Stimulated activated CD8-positive, alpha-beta memory T cell treated with anti-CD3 and anti-CD28 coated beads, Interleukin-7, amount 100 ng/mL, for 4 hours (primary cell): ENCODE data around the gene TMEM63B.
"Not testable (repeated sequence)": the region's sequence is repeated elsewhere in the genome, so short reads cannot be mapped to it uniquely, and the experiment has no call there.

Experiments used
- DNase-seq, 2 donors: peaks; one replicate each; pipeline ENCODE4 v3.0.0-alpha.2; 2020; ENCODE audit warnings: low read depth in 2 of 2

TMEM63B gene

DNA sequence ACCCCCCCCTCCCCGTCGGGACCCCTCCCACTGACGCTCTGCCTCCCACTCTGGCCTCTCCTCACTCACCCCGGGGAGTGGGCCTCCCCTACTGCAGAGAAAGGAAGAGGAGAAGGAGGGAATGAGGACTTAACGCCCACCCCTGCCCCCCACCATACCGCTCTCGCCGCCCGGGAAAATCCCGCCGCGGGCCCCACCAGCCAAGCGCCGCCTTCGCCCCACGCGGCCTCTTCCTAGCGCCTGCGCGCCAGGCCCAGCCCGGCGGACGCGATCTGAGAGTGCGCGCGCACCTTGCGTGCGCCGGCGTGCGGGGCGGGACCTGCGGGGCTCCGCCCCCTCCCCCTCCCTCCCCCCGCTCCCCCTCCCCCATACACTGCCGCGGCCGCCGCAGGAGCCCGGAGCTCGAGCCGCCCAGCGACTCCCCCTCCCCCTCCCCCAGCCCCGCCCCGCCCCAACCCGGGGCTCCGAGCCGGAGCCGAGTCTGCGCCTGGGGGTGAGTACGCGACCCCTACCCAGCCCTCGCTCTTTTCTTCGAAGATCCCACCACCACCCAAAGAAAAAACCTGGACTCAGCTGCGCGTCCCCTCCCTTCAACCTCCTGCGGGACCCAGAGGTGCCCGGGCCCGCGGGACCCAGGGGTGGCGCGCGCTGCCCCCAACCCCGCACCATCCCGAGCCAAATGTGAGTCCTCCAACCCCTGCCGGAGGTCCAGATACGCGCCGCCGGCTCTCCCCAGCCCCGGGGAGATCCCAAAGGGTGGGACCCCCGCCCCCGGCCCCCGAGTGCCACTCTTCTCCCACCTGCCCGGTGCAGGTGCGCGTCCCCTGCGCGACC lies at the start of gene TMEM63B, which contains the start of gene MRPL14:
Gene TMEM63B (plus strand): TSS at position 369 of the 834 bp plus-strand sequence. CDS start 7,031 bp downstream, outside the sequence.
Gene MRPL14 (minus strand): TSS at position 267 of the 834 bp plus-strand sequence. CDS start 10,841 bp downstream, outside the sequence.
- peak; percentile 74 to 89 for DNase-seq

DNA sequence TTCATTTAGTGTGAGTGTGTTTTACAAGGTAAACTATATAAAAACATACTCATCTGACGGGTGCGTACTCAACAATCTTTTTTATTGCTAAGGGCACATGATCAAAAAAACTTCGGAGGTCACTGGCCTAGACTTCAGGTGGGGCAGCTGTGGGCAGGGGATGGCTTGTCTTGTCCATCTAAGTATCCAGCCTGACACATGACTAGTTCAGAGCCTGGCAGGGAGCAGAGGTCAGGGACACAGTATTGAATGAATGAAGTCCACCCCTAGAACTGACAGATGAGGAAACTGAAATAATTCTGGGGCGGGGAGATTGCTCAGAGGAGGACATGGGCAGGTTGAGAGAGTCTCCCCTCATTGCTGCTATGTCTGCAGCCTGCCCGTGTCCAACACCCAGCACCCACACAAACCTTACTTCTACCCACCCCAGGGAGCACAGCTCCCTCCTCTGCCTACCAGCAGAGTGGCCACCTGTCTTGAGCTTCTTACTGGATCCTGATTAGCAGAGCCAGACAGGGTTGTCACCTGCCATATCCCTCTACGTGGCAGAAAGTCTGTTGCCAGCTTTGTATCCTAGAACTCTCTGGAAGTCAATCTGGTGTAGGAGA lies 49.0 kb upstream of the TMEM63B start:
- DNase-seq, result no peak

- DNase-seq, result peak; percentile 31 to 50
Measured at GRCh38 chr6:44078827-44079671, 48.3 kb upstream of the TMEM63B start.

DNA sequence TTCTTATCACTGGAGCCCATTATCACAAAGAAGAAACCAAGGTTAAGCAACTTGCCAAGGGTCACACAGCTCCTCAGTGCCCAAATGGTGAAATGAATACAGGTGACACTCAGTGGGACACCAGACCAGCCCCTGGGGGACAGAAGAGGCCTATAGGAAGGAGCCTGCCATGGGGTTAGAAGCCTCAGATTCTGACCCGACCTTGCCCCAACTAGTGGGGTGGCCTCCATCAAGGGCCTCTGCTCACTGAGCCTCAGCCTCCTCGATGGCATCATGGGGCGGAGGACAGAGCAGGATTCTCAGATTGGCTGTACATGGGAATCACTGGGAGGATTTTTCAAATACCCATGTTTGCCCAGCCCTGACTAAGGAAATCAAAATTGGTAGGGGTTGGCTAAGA lies 47.7 kb upstream of the TMEM63B start:
- DNase-seq, result no peak

GRCh38 chr6:44080561-44081521 lies 46.5 kb upstream of the TMEM63B start:
- no peak for DNase-seq

DNA sequence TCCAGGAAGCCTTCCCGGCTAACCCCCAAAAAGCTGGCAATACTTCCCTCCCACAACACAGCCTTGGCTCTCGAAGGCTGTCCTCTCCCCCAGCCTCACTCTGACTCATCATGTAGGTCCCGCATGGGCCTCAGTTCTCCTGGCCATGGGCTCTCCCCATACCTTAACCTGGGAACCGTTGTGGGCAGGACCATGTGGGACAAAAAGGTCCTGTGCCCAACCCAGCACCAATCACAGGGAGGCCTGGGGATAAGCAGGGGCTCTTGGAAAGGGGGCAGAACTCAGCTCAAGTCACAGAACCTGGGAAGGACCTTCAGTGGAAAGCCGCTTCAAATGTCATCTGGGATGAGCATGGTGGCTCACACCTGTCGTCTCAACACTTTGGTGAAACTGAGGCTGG lies 45.6 kb upstream of the TMEM63B start:
- no peak for DNase-seq

- DNase-seq, result no peak
Measured at GRCh38 chr6:44082872-44083321, 44.5 kb upstream of the TMEM63B start.

- no peak for DNase-seq
Measured at GRCh38 chr6:44084231-44085014, 42.9 kb upstream of the TMEM63B start.

DNA sequence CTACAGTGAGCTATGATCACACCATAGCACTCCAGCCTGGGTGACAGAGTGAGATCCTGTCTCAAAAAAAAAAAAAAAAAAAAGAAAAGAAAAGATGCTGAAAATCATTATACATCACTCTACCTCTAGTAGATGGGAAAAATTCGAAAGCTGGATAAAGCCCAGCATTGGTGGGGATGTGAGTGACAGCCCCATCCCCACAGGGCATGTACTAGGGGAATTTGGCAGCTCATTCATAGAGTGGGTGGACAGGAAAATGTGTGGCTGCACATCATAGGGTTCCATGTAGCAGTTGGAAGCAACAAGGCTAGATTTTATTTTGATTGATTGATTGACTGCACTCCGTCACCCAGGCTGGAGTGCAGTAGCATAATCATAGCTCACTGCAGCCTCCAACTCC lies 42.1 kb upstream of the TMEM63B start:
- no peak for DNase-seq

DNA sequence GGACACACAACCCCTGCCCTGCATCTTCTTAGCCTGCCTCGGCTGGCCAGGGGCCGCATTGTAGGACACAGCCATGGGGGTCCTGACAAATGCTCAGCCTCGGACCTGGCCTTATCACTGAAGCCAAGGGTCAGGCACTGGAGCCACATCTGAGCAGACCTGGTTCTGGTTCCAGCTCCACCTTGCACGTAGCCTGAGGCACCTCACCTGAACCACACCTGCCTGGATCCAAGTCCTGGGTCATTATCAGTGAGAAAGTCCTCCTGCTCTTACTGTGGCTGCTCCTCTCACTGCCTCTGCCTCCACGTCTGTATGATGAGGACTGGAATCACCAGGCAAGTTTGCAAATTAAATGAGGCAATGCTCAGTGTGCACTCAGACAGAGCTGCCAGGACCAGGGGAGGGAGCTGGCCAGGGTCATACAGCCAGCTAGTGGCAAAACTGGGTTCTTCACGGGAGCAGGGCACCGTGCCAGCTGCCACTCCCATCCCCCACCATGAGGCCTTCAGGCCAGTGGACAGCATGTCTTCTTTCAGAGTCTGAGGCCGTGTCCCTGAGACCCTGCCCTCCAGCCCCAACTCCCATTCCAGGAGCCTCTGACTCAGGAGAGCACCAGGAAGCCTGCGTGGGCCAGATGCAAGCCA lies 40.3 kb upstream of the TMEM63B start:
- DNase-seq, result no peak

GRCh38 chr6:44087623-44088022 lies 39.7 kb upstream of the TMEM63B start:
- no peak for DNase-seq

- DNase-seq, result no peak
Measured at GRCh38 chr6:44088827-44089590, 38.3 kb upstream of the TMEM63B start.

DNA sequence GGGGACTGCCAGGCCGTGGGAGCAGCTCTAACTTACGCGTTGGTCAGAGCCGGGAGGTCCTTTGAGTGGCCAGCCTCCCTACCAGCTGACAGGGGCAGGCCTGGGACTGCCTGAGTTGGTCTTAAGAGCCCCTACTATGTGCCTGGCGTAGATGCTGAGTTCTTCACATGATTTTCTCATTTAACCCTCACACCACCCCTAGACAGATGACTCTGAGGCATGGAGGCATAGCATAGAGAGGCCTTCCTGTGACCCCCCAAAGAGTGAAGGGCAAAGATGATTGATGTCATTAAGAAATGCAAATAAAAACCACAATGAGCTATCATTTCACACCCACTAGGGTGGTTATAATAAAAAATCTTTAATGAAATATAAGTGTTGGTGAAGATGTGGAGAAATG lies 36.9 kb upstream of the TMEM63B start:
- DNase-seq, result no peak

DNA sequence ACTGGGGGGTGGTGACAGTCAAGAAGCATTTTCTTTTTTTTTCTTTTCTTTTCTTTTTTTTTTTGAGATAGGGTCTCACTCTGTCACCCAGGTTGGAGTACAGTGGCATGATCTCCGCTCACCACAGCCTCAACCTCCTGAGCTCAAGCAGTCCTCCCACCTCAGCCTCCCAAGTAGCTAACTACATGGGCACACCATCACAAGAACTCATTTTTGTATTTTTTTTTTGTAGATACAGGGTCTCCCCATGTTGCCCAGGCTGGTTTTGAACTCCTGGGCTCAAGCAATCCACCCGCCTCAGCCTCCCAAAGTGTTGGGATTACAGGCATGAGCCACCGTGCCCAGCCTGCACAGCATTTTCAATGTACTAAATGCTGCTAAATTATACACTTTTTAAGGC lies 36.0 kb upstream of the TMEM63B start:
- not testable (repeated sequence) for DNase-seq

DNA sequence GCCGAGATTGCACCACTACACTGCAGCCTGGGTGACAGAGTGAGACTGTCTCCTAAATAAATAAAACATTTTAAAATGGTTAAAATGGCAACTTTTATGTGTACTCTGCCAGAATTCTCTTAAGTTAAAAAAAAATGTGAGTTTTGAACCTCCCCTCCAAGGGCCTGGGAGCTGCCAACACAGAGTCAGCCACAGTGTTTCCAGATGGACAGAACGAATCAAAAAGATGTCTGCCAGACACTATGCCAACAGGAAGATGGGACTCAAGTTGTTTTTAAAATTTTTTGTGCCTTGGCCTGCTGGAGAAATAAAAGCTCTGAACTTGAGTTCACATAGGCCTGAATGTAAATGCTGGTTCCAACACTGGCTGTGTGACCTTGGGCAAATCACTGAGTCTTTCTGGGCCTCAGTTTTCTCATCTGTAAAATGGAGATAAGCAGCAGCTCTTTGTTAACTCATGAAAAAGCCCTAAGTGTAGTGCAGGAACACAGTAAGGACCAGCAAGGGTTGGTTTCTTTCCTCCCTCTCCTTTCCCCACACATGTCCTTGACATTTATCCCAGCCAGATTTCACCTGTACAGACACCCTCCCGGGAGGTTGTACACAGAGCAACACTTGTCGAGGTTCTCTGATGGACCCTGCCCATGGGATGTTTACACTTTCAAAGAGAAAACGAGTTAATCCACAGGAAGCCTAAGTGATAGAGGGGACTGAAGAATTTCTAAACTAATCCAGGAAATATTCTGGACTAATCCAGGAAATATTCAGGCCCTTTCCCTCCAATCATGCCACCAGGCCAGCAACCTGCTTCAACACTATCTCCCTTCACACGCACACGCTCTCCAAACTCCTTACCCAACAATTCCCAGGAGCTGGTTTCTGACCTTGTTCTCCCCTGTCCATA lies 35.1 kb upstream of the TMEM63B start:
- DNase-seq, result no peak

- no peak for DNase-seq
Measured at GRCh38 chr6:44093066-44093465, 34.3 kb upstream of the TMEM63B start.

- DNase-seq, result no peak
Measured at GRCh38 chr6:44093750-44094402, 33.5 kb upstream of the TMEM63B start.
